Prostate gland (tissue), 2 donors: Measurements from ENCODE around the gene TLE6. TPM values are rescaled to one million over a fixed set of nuclear protein-coding genes. Genes with fewer than 3 reads are reported as not detected.

Source experiments
- DNase-seq: peaks from one replicate; pipeline ENCODE4 v3.0.0-alpha.2; 2019; ENCODE audit warnings: low spot score
- H3K27ac ChIP-seq, 2 donors: fragments of 200-600 bp; sonication (generic); 2 replicates each; pipeline ENCODE4 v1.5.1; 2017 to 2019
- H3K27me3 ChIP-seq: fragments of 200-600 bp; sonication (generic); replicated peaks from 2 replicates; pipeline ENCODE4 v1.5.1; 2019; ENCODE audit not compliant: insufficient read depth
- H3K36me3 ChIP-seq, 2 donors: fragments of 200-600 bp; sonication (generic); 1 replicate in 1 of 2; 2 replicates in 1 of 2; pipeline versions ENCODE4 v1.5.1 to v1.8.1; 2017 to 2019
- H3K4me1 ChIP-seq: fragments of 200-600 bp; sonication (generic); replicated peaks from 2 replicates; pipeline ENCODE4 v1.5.1; 2019
- H3K4me3 ChIP-seq, 2 donors: fragments of 200-600 bp; sonication (generic); 2 replicates each; pipeline ENCODE4 v1.5.1; 2017 to 2019
- H3K9me3 ChIP-seq: fragments of 200-600 bp; sonication (generic); 2 replicates; pipeline ENCODE4 v1.5.1; 2017
- POLR2A ChIP-seq: fragments of 450-650 bp; IDR thresholded peaks from one replicate; pipeline ENCODE4 v1.6.1; 2016; ENCODE audit warnings: antibody characterized with exemption, mild to moderate bottlenecking
- POLR2AphosphoS5 ChIP-seq: sonication (generic); formaldehyde crosslinking; IDR thresholded peaks from one replicate; pipeline ENCODE4 v1.6.1; 2017; ENCODE audit warnings: antibody characterized with exemption
- WGBS: methylation state at CpG from one replicate; pipeline ENCODE4 v1.1.5; 2018; 5-methylcytosine and 5-hydroxymethylcytosine counted together
- intact Hi-C: fragments of 100-400 bp; cut with DNase I; formaldehyde crosslinking; loops from one replicate; pipeline ENCODE4 v1.14.2; 2022
- total RNA-seq, 2 donors: library from RNA; depleted of rRNA; stranded (reverse); fragments of >200 nt; gene quantifications; one replicate each; pipeline ENCODE4 v1.1.0, GENCODE V29; 2016
- TF ChIP-seq, protein P1 (sequence below), 4 experiments: fragments of 200-600 bp in 2 of 4; fragments of 450-650 bp in 2 of 4; sonication (generic) in 2 of 4; IDR thresholded peaks; 1 replicate in 3 of 4; 2 replicates in 1 of 4; pipeline ENCODE4 v1.5.1; 2016 to 2019; ENCODE audit warnings: antibody characterized with exemption in 4 of 4, mild to moderate bottlenecking in 2 of 4, moderate library complexity in 2 of 4

TLE6 gene
- total RNA-seq, 2 donors from 2014 or later: 5.9 to 9.0 TPM

- Histone ChIP-seq H3K36me3 (no peaks in the 10 kb centered on the region), H3K4me3 (no peak overlapping the region), H3K27me3 (no peaks in the 10 kb centered on the region), H3K27ac (no peak overlapping the region), H3K9me3 (no peaks in the 10 kb centered on the region), H3K4me1 (no peaks in the 10 kb centered on the region)
- no peak for TF ChIP-seq POLR2A
- TF ChIP-seq, protein P1, sequence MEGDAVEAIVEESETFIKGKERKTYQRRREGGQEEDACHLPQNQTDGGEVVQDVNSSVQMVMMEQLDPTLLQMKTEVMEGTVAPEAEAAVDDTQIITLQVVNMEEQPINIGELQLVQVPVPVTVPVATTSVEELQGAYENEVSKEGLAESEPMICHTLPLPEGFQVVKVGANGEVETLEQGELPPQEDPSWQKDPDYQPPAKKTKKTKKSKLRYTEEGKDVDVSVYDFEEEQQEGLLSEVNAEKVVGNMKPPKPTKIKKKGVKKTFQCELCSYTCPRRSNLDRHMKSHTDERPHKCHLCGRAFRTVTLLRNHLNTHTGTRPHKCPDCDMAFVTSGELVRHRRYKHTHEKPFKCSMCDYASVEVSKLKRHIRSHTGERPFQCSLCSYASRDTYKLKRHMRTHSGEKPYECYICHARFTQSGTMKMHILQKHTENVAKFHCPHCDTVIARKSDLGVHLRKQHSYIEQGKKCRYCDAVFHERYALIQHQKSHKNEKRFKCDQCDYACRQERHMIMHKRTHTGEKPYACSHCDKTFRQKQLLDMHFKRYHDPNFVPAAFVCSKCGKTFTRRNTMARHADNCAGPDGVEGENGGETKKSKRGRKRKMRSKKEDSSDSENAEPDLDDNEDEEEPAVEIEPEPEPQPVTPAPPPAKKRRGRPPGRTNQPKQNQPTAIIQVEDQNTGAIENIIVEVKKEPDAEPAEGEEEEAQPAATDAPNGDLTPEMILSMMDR (IDR thresholded peaks at IDR 0.05): no peak
- no peak for TF ChIP-seq POLR2AphosphoS5
- no peak for DNase-seq
- 68% methylated on average over 14 of the region's 14 CpGs for WGBS
- intact Hi-C loops: no loop called here
Measured at GRCh38 chr19:2992958-2993357, 15.6 kb downstream of the TLE6 start.

GRCh38 chr19:2993579-2993978, 16.2 kb downstream of the TLE6 start:
- Histone ChIP-seq H3K9me3 (no peaks in the 10 kb centered on the region), H3K4me3 (no peak overlapping the region), H3K36me3 (no peaks in the 10 kb centered on the region), H3K27me3 (no peaks in the 10 kb centered on the region), H3K4me1 (no peaks in the 10 kb centered on the region), H3K27ac (no peak overlapping the region)
- TF ChIP-seq, protein P1 (IDR thresholded peaks at IDR 0.05): no peak
- TF ChIP-seq POLR2A (no peak), POLR2AphosphoS5 (no peak)
- 59% methylated on average over 9 of the region's 9 CpGs for WGBS
- intact Hi-C loops: no loop called here
- no peak for DNase-seq

DNA sequence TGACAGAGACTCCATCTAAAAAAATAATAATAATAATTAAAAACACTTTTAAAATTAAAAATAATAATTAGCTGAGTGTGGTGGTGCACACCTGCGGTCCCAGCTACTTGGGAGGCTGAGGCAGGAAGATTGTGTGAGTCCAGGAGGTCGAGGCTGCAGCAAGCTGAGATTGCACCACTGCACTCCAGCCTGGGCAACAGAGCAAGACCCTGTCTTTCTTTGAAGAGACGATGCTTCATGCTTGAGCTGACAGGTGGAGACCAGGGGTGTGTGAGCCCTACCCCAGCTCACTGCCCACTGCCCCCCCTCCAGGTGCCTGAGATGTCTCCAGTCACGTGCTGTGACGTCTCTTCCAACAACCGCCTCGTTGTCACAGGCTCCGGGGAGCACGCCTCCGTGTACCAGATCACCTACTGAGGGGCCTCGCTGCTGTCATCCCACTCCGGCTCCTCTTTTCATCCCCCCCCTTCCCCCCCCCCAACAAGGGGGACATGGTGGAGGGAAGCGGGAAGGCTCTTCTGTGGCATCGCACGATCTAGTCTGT, 17.3 kb downstream of the TLE6 start:
- no peaks in the 10 kb centered on the region for H3K9me3 ChIP-seq
- TF ChIP-seq POLR2AphosphoS5 (no peak), POLR2A (no peak)
- TF ChIP-seq, protein P1 (IDR thresholded peaks at IDR 0.05): no peak
- intact Hi-C loops: no loop called here
- no peak overlapping the region for H3K27ac ChIP-seq
- 78% methylated on average over 13 of the region's 15 CpGs for WGBS
- H3K27me3 ChIP-seq: no peaks in the 10 kb centered on the region
- no peaks in the 10 kb centered on the region for H3K4me1 ChIP-seq
- no peak for DNase-seq
- no peak overlapping the region for H3K4me3 ChIP-seq
- no peaks in the 10 kb centered on the region for H3K36me3 ChIP-seq

- no peaks in the 10 kb centered on the region for H3K4me1 ChIP-seq
- H3K9me3 ChIP-seq: no peaks in the 10 kb centered on the region
- no peaks in the 10 kb centered on the region for H3K36me3 ChIP-seq
- TF ChIP-seq, protein P1 (IDR thresholded peaks at IDR 0.05): no peak
- no peak for TF ChIP-seq POLR2A
- no peak for TF ChIP-seq POLR2AphosphoS5
- no peak for DNase-seq
- H3K27me3 ChIP-seq: no peaks in the 10 kb centered on the region
- H3K27ac ChIP-seq: no peak overlapping the region
- intact Hi-C loops: no loop called here
- 80% methylated on average over 13 of the region's 13 CpGs for WGBS
- H3K4me3 ChIP-seq: no peak overlapping the region
Measured at GRCh38 chr19:2997720-2998119, 20.4 kb downstream of the TLE6 start.

DNA sequence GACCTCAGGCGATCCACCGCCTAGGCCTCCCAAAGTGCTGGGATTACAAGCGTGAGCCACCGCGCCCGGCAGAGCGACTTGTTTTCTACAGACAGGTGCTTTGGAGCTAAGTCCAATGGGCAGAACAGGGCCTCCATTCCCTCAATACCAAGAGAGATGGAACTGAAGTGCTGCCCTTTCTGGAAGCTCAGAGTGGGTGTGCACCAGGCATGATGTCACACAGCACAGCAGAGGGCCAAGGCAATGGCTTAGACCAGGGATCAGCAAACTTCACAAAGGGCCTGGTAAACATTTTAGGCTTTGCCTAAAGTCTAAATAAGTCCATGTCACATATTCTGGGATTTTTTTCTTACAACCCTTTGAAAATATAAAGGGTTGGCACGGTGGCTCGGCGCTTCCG, 21.3 kb downstream of the TLE6 start:
- H3K36me3 ChIP-seq: no peaks in the 10 kb centered on the region
- no peaks in the 10 kb centered on the region for H3K27me3 ChIP-seq
- WGBS: 87% methylated on average over 11 of the region's 11 CpGs
- H3K9me3 ChIP-seq: no peaks in the 10 kb centered on the region
- no peak for DNase-seq
- no peak overlapping the region for H3K27ac ChIP-seq
- H3K4me3 ChIP-seq: no peak overlapping the region
- TF ChIP-seq, protein P1 (IDR thresholded peaks at IDR 0.05): no peak
- TF ChIP-seq POLR2AphosphoS5: no peak
- no peak for TF ChIP-seq POLR2A
- intact Hi-C loops: no loop called here
- no peaks in the 10 kb centered on the region for H3K4me1 ChIP-seq
